Tongue (tissue), 2 donors: ENCODE measurements around the gene PSMD5. TPM values are rescaled to one million over a fixed set of nuclear protein-coding genes. Genes with fewer than 3 reads are reported as not detected.
A peak's percentile ranks its signal among the peaks of the same experiment; 100 is the strongest.

ENCODE experiments used
- DNase-seq: peaks from one replicate; pipeline ENCODE4 v3.0.0-alpha.2; 2015
- total RNA-seq: library from RNA; depleted of rRNA; stranded (reverse); fragments of >200 nt; gene quantifications from one replicate; pipeline ENCODE4 v1.2.3, GENCODE V29; 2014

The PSMD5 gene
- total RNA-seq: 24.1 TPM

DNA sequence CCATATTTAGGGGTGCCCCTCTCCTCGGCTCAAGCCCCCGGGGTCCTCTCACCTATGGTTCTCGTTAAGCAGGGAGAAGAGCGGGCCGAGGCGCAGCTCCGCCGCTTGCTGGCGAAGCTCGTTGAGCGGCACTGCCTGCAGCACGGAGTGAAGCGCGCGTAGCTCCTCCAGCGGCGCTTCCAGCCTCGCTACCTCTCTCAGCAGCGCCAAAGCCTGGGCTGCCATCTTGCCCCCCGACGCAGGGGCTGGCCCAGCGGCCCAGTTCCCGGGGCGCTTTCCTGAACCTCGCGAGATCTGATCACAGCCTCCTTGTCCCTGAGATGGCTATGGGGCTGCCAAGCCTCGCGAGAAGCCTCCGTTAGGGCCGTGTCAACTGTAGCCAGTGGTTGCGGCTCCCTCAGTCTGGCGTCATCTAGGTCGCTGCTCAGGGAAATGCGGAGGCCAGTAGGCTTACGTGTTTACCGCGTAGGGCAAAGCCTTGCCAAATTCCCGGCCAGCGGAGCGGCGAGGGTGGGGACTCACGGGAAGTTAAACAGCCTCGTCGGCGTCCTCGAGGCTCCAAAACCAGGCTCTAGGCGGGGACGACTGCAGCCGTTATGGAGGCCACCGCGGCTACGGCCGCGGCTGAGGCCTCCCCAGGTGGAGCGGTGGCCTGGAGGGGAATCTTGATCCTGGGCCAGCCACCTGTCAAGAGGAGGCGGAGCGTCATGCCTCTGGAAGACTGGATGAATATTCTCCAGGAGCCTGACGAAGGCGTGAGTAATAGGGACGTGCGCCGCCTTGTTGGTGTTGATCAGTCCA is at the start of gene PSMD5:
TSS of gene PSMD5 (minus strand) at position 238 of the 801 bp plus-strand sequence. CDS start at position 225, 13 bp downstream.
- DNase-seq: peak; percentile 99

DNA sequence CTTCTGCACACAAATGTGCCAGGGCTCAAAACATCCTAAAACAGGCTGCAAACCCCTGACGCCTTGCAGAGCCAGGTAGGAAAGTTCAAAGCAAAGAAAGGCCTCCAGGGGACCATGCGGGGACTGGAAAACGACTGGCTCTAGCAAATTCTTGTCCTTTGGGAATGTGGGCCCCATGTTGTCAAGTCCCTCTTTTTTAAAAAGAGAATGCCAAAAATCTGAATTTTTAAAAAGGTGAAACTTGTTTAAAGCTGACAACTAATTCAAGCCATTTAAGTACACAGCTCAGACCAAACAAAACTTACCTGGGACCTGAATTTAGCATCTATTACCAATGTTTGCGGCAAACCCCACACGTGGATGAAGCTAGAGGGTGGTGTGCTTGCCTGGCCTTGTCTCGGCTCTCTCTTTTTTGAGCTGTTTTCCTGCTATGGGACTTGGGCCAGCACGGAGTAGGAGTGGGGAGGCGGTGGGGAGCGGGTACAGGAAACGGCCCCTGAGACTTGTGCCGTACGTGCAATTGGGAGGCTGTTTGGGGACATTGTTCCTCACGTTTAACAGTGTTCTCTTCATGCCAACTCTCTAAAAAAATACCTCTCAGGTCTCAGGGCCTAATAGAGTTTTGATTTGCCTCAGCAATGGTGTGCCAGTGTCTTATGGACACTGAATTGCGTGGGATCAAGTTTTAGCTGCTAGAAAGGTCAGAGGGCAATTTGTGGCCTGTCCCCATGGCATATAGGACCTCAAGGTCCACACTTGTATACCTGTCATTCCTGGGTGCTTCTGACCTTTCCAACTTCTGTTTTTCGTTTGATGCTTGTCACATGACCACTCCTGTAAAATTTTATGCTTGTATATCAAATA is 49.4 kb upstream of the PSMD5 start:
- DNase-seq: no peak

DNA sequence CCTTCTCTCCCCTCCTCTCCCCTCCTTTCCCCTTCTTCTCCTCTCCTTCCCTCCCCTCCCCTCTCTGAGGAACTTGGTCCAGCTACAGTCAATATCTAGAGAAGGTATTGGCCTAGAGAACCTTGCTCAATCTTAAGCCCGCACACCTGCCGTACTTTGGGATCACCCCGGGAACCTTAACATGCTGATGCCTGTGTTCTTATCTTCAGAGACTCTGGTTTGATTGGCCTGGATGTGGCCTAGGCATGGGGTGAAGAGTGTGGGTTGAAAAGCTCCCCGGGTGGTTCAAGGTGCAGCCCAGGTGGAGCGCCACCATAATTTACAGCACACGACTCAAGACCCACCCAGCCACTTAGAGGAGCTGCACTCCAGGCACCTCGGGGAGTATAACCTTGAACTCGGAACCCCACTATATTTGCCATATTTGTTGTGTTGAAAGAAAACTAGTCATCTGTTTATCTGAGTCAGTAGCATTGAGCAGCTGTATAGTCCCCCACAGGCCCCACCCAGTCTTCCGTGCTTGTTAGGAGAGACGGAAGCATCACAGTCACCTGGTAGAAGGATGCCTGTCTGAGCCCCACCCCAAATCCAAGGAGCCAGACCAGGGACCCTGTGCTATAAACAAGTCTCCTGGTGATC is 48.6 kb upstream of the PSMD5 start:
- no peak for DNase-seq

DNA sequence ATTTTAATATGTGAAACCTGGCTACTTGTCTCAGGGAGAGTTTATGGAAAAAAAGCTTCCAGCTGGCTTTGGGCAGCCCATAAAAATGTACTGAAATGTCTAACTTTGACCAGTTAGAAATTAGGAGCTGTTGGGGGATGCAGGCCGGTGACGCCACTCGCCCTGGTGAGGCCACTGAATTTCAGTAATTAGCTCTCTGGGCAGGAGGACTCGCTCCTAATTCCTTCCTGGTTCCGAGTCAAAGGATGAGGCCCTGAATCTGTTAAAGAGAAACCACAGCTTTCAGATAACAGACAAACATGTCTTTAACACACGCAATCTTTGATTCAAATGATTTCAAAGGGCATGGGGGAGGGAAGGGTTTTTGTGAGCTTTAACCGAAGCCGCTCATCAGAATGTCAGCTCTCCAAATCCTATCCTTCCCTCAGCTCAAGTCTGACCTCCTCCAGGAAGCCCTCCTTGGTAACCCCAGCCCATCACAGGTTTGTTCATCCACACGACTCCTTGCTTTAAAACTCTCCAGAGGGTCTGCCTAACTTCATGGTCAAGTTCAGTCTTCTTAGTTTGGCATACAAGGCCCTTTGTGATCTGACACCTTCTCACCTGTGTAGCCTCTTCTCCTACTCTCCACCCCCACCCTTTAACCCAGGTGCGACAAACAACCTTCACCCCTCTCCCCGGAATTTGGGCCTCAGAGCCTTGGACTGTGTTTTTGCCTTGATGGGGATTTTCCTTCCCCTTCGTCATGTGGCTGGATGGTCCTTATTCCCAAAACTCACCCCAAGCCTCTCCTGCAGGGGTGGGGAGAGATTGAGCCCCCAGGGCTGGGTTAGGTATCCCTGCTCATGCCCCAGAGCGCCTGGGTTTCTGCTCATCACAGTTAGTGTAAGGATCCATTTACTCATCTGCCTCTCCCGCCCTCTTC is 47.9 kb upstream of the PSMD5 start:
- peak; percentile 55 for DNase-seq

DNA sequence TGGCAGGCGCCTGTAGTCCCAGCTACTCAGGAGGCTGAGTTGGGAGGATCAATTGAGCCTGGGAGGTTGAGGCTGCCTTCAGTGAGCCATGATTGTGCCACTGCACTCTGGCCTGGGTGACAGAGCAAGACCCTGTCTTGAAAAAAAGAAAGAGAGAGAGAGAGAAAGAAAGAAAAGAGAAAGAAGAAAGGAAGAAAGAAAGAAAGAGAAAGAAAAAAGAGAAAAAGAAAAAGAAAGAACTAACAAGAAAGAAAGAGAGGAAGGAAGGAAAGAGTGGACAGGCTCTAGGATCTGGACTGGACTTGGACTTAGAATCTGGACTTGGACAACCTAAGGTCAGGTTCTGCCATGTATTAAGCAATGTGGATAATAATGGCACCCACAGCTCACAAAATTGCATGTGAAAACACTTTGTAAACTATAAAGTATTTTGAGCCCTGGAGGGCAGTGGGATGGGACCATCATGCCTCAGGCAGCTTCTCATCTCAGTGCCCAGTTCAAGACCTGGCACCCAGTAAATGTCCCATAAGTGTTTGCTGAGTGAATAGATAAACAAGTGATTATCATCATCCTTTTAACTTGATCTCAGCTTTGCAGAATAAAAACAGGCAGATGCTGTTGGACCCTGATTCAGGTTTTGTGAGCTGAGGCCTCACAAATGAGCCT is 47.0 kb upstream of the PSMD5 start:
- no peak for DNase-seq

DNA sequence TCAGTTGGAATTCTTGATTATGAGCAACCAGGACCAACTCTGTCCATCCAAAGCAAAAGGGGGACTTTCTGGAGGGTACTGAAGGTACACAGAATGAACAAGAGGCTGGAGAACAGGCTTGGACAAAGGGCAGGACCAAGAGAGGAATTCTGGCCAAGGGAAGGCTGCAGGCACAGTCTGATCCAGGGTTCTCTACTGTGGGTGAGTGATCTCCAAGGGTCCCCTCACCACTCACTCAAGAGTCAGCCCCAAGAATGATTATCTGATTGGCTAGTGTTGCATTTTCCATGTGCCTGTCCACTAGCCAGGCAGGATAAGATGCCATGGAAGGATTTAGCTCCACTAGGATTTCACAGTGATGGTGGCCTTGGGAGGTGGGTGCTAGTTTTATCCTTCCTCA is 45.9 kb upstream of the PSMD5 start:
- DNase-seq: no peak

DNA sequence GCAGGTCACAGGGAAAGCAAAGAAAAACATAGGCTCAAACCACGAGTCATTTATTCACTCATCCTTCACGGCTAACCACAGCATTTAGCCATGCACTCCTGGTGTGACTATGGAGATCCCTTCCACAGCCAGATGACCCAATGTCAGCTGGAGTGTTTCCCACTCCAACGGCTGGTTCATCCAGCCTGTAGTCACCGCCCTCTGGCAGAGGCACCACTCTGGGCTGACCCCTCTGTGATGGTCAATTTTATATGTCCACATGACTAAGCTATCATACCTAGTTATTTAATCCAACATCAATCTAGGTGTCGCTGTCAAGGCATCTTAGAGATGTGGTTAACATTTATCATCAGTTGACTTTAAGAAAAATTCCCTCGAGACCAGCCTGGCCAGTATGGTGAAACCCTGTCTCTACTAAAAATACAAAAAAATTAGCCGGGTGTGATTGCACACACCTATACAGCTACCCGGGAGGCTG is 43.8 kb upstream of the PSMD5 start:
- DNase-seq: no peak

DNA sequence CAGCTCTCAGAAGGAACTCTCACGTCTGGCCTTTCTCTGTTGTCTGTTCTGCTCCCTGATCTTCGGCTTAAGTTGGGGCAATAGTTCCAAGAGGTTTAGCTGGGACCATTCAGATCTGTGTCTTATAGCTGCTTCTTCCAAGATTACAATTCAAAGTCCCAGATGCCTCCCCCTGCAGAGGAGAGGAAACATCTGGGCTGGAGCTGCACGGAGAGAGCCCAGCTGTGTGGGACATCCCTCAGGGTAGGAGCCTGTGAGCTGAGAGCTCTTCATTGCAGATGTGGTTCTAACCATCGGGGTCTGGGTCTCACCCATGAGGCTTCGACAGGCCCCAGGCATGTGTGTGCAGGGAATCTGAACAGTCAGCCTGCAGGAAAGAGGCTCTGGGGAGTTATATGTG is 43.2 kb upstream of the PSMD5 start:
- DNase-seq: peak; percentile 73

DNA sequence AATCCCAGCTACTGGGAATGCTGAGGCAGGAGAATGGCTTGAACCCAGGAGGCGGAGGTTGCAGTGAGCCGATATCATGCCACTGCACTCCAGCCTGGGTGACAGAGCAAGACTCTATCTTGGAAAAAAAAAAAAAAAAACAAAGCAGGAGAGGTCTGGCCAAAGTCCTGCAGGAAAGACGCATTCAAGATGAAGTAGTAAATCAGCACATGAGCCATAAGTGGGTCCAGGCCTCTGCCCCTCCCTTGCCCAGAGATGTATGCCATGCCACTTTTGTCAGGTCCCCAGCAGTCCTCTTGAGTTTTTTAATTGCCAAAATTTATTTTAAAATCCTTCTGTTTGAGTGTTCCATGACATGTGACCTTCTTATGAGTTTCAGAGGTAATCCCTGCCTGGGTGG is 42.7 kb upstream of the PSMD5 start:
- DNase-seq: no peak

DNA sequence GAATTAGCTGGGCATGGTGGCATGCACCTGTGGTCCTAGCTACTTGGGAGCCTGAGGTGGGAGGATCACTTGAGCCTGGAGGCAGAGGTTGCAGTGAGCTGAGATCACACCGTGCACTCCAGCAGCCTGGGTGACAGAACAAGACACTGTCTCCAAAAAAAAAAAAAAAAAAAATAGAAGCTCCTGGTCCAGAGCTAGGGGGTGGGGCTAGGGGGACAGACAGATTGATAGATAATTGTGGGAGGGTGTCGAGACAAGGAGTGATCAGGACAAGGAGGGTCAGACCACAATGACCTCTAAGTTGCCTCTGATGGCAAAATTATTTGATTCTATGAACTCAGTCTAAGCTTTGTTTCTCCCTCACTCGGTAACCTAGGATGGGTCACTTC is 40.9 kb upstream of the PSMD5 start:
- no peak for DNase-seq

DNA sequence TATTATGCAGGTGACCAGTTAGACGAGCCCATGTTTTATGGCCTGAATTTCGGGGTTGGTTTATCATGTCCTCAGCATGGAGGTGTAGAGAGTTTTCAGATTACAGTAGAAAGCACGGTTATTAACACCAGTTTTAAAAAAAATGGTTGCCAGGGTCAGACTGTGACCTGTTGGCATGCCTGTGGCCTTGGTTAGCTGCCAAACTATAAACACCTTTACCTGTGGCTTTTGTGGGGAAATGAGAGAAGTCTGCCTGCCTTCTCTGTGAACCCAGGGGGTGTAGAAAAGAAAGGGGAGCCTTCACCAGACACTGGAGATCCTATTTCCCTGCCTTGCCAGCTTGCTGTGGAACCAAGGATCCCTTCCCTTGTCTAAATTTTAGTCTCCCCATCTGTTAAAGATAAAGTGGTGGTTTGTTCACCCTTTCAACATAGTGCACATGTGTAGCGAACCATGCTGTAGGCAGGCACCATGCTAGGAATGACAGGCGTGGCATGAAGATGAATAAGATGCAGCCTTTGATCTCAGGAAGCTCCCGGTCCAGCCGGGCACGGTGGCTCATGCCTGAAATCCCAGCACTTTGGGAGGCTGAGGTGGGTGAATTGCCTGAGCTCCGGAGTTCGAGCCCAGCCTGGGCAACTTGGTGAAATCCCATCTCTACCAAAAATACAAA is 40.3 kb upstream of the PSMD5 start:
- no peak for DNase-seq

DNA sequence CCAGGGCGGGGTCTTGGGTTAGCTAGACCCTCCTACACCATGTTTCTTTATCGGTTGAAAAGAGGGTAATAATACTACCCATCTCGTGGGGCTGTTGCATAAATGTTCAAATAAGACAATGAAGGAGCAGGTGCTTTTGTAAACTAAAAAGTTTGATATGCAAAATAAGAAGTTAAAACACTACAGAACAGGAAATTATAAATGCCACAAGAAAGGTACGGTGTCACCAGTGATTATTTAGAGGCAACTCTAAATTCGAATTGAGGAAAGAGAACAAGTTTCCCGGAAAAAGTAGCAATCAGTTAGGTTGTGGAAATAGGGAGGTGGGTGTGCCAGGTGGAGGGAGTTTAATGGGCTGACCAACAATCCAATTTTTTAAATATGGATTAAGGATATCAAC is 36.7 kb upstream of the PSMD5 start:
- DNase-seq: no peak

DNA sequence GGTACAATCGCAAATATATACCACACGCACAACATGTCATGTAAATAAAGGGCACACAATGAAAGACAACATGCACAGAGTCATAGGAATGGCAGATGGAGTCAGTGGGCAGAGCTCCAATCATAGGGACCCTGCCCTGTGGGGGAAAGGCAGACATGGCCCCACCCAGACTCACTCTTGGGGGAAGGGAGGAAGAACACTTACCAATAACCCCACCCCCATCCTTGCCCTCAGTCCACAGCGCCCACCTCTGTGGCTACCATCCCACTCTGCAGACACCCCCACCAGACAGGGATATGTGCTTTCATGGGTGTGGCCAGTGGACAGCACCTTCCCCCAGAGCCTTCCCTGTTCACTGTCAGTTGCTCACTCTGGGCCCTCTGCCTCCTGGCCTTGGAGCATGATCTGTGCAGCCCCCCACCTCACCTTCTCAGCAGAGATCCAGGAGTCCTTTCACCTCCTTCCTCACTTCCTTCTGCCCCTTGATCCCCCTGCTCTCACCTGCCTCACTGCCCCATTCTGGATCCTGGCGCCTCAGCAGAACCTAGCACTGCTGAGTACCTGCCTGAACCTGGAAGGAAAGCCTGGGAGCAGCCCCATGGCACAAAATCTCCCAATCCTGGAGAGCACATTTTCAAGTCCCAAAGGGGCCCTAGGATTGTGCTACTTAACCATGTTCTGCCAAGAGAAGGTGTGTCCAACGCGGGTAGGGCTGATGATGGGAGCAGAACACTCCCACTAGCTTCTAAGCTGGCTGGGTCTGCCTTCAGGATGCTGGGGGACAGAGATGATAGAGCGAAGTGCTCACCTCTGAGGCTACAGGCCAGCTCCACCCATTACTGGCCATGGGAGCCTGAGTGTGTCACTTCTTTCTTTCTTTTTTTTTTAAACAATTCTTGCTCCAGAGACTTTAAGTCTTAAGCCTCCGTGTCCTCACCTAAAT is 35.7 kb upstream of the PSMD5 start:
- no peak for DNase-seq

DNA sequence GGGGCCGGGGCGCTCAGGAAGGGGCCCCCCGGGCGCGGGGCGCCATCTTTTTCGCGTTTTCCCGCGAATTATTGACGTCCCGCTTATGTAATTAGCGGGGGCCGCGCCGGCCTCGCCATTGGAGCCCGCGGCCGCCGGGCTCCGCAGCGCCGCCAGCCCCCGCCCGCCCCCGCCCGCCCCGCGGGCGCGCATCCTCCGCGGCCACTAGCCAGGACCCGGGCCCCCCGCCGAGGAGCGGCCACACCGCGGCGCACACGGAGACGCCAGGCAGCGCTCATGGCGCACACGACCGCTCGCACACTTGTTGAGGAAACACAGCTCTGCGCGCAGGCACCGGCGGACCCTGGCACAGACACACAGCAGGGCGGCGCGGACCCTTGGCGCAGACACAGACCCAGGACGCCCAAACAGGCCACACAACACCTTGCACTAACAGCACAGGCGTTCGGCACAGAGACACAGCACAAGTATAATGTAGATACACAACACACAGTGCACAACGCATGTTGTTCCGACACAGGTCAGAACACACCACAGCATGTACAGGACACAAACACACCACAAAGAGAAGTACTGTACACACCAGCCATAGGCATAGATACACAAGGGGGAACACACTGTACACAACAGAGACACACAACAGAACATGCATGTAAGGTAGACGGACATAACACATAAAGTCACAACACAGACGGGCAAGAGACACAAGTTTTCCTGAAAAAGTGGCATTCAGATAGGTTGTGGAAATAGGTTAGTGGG is 34.7 kb upstream of the PSMD5 start:
- peak; percentile 81 for DNase-seq

DNA sequence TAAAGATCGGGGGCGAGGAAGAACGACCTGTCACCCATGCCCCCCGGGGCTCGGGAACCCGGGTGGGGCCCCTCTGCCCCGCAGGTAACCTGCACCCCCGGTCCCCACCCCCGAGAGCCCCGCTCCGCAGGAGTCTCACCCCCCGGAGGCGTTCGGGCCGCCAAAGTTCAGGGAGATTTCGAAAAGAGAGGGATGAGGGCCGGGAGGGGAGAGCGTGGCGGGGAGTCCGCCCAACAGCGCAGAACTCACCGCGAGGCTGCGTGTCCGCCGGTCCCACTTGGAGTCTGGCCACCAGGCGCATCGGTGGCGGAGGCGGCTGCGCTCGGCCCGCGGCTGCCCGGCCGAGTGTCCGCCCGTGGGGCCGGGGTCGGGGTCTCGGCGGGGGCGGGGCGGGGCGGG is 34.1 kb upstream of the PSMD5 start, which contains the start of gene PHF19:
TSS of gene PHF19 (minus strand) at position 347 of the 399 bp plus-strand sequence. CDS start 2,447 bp downstream, outside the sequence.
- DNase-seq: no peak

DNA sequence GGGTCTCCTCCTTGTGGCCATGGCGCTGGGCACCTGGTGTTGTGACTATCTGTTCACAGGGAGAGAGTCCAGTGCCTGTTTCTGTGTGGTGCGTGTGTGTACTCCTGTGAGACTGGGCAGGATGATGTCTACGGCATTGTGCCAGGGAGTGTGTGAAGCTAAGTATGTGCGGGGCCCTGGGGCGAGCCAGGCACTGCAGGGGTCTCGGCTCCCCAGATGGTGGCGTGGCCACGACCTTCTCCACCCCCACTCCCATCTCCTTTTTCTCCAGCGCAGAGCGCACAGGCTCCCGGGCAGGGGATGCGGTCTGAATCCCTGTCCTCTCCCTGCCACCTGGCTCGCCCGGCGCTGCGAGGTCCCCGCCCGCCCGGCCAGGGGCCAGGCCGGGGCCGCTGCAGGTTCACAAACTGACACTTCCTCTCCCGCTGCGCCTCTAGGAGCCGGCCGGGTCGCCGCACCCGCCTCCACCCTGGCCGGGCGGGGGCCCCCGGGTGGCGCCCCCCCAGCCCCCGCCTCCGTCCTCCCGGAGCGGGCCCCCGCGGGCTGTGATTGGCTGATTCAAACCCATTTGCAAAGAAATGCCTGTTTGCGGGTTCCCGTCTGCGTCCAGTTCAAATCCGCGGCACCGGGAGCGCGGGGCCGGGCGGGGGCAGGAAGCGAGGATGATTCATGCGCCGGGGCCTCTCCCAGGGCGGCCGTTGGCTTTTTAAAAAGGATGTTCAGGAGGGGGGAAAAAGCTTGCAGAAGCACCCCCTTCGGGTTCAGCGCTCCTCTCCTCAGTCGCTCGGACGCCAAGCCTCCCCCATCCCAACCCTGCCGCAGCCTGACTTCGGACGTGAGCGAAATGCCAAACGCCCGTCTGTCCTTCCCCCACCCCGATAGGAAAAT is 33.5 kb upstream of the PSMD5 start:
- peak; percentile 89 for DNase-seq

DNA sequence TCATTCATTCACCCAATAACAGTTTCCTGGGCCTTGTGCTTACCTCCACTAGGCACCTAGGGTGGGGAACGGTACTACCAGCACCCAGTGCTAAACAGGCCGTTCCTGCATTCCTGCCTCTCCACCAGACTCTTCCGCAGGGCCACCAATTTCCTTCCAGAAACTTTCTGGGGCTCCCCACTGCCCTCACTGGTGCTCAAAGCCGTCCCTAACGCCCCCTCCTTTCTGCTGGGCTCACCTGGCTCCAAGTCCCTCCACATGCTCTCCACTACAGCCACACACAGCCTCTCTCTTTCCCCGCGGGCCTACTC is 32.9 kb upstream of the PSMD5 start:
- DNase-seq: no peak

DNA sequence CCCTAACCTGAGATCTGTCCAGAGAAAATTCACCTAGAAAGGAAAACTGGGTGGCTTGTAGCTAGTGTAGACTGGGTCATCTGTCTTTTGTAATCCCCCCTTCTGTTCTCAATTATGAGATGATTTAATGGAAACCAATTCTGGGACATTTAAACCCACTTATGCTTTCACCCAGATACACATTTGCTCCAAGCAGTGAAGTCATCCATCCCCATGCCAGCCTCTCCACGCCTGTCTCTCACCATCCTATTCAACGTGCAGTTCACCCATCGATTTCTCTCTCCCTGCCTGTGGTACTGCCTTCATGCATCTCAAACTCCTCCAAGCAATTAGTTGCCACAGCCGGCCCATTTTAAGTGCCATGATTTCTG is 32.5 kb upstream of the PSMD5 start:
- DNase-seq: no peak
